Measurements from ENCODE around the gene NEK10.

- TF ChIP-seq CTCF (IDR thresholded peaks at IDR 0.05 in 2 of 3, conservative IDR thresholded peaks at IDR 0.05 in 1 of 3; ENCODE audit: borderline replicate concordance in 1 of 3, insufficient read depth in 1 of 3, low read depth in 2 of 3, low read length in 2 of 3) (no peak), POLR2AphosphoS5 (IDR thresholded peaks at IDR 0.05; ENCODE audit: low read depth, low read length) (no peak), POLR2A (IDR thresholded peaks at IDR 0.05; ENCODE audit: borderline replicate concordance, extremely low read depth, insufficient read depth, insufficient read length) (no peak), MAX (IDR thresholded peaks at IDR 0.05) (no peak), RAD21 (IDR thresholded peaks at IDR 0.05; ENCODE audit: low read depth) (no peak), EZH2 (IDR thresholded peaks at IDR 0.05) (no peak), JUND (IDR thresholded peaks at IDR 0.05) (no peak), ZNF274 (IDR thresholded peaks at IDR 0.05; ENCODE audit: low read depth, low read length) (no peak)
Measured at GRCh38 chr3:27253391-27253790, 115.8 kb downstream of the NEK10 start.
